Measurements from ENCODE around the gene SULT4A1. TPM values are rescaled to one million over a fixed set of nuclear protein-coding genes. Genes with fewer than 3 reads are reported as not detected.

Gene SULT4A1
- polyA plus RNA-seq, 1 experiment: 0.39 TPM

- no peak for DNase-seq (ENCODE audit: low read depth)
- Histone ChIP-seq H3K27me3 (ENCODE audit: control insufficient read depth, insufficient read depth, low read length) (peaks cover 5% of the 10 kb centered on the region), H3K36me3 (ENCODE audit: control insufficient read depth, insufficient read depth, low read length) (no peaks in the 10 kb centered on the region), H3K4me3 (ENCODE audit: low read depth, low read length) (peak overlapping the region; percentile 15)
- TF ChIP-seq CTCF (IDR thresholded peaks at IDR 0.05; ENCODE audit: insufficient read depth, low read depth, low read length): no peak
- ChIA-PET POLR2A (interaction anchor here (0.7 kb wide), 1 partner anchor 78 kb away, joined by 3 read pairs; no protein-coding TSS in a partner anchor), CTCF (interaction anchor here (0.7 kb wide), 1 partner anchor 35 kb away, joined by 3 read pairs; no protein-coding TSS in a partner anchor)
These were observed 784 bp downstream of the SULT4A1 start for GRCh38 chr22:43861529-43861928.

DNA sequence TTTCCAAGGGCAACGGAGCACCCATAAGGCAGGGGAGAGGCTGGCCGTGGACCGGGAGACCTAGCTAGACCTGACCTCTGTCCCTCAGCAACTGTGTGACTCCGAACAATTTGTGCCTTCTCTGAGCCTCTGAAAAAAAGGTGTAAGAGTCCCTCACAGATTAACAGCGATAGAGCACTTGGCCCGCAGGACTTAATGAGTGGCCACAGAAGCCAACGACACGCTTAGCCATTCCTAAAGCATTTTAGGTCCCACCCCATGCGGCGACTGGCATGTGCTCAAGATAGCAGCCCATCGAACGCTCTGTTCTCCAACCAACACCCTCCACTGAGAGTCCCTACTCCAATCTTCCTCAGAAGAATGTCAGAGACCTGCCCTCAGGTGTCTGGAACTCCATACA lies 1.5 kb downstream of the SULT4A1 start:
- no peak overlapping the region for H3K4me3 ChIP-seq (ENCODE audit: low read depth, low read length)
- POLR2A ChIA-PET: interaction anchor here (0.7 kb wide), 1 partner anchor 78 kb away, joined by 3 read pairs; no protein-coding TSS in a partner anchor
- no peak for TF ChIP-seq CTCF (IDR thresholded peaks at IDR 0.05; ENCODE audit: insufficient read depth, low read depth, low read length)

GRCh38 chr22:43860126-43860525 lies 2.2 kb downstream of the SULT4A1 start:
- CTCF ChIA-PET: no interaction called here
- Histone ChIP-seq H3K4me3 (ENCODE audit: low read depth, low read length) (no peak overlapping the region), H3K36me3 (ENCODE audit: control insufficient read depth, insufficient read depth, low read length) (no peaks in the 10 kb centered on the region), H3K27me3 (ENCODE audit: control insufficient read depth, insufficient read depth, low read length) (peaks cover 5% of the 10 kb centered on the region)
- DNase-seq (ENCODE audit: low read depth): no peak
- TF ChIP-seq CTCF (IDR thresholded peaks at IDR 0.05; ENCODE audit: insufficient read depth, low read depth, low read length): no peak
- POLR2A ChIA-PET: no interaction called here

More for the DNA sequence above, 1.5 kb downstream of the SULT4A1 start:
- CTCF ChIA-PET: interaction anchor here (0.7 kb wide), 1 partner anchor 35 kb away, joined by 3 read pairs; no protein-coding TSS in a partner anchor
- no peaks in the 10 kb centered on the region for H3K36me3 ChIP-seq (ENCODE audit: control insufficient read depth, insufficient read depth, low read length)
- no peak for DNase-seq (ENCODE audit: low read depth)
- H3K27me3 ChIP-seq (ENCODE audit: control insufficient read depth, insufficient read depth, low read length): peaks cover 5% of the 10 kb centered on the region

DNA sequence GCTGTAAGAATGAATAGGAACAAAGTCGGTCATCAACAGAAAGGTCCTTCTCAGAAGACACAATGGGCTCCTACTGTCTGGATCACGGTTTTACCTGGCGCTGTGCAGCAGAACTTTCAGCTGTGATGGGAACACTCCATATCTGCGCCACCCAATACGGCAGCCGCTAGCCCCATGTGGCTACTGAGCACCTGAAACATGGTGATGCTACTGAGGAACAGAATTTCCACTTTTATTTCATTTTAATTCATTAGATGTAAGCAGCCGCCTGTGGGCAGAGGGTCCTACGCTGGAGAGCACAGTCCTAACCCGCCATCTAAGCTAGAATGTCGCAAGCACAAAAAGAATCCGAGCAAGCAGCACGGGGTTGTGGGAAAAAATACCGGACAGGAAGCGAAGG lies 2.7 kb downstream of the SULT4A1 start:
- peaks cover 5% of the 10 kb centered on the region for H3K27me3 ChIP-seq (ENCODE audit: control insufficient read depth, insufficient read depth, low read length)
- ChIA-PET CTCF (no interaction called here), POLR2A (no interaction called here)
- no peaks in the 10 kb centered on the region for H3K36me3 ChIP-seq (ENCODE audit: control insufficient read depth, insufficient read depth, low read length)
- no peak for TF ChIP-seq CTCF (IDR thresholded peaks at IDR 0.05; ENCODE audit: insufficient read depth, low read depth, low read length)
- no peak overlapping the region for H3K4me3 ChIP-seq (ENCODE audit: low read depth, low read length)
- no peak for DNase-seq (ENCODE audit: low read depth)

GRCh38 chr22:43859176-43859575 lies 3.1 kb downstream of the SULT4A1 start:
- TF ChIP-seq CTCF (IDR thresholded peaks at IDR 0.05; ENCODE audit: insufficient read depth, low read depth, low read length): no peak
- H3K27me3 ChIP-seq (ENCODE audit: control insufficient read depth, insufficient read depth, low read length): peaks cover 5% of the 10 kb centered on the region
- CTCF ChIA-PET: no interaction called here
- no peaks in the 10 kb centered on the region for H3K36me3 ChIP-seq (ENCODE audit: control insufficient read depth, insufficient read depth, low read length)
- POLR2A ChIA-PET: no interaction called here
- H3K4me3 ChIP-seq (ENCODE audit: low read depth, low read length): no peak overlapping the region
- no peak for DNase-seq (ENCODE audit: low read depth)

Measured in BJ (cell line).